Embryonic facial prominence (tissue), 1 donor: ENCODE data around the gene SNX7.

Experiments
- DNase-seq: peaks from one replicate; pipeline ENCODE4 v3.0.0-alpha.2; 2016; ENCODE audit errors: extremely low spot score

Gene SNX7

DNA sequence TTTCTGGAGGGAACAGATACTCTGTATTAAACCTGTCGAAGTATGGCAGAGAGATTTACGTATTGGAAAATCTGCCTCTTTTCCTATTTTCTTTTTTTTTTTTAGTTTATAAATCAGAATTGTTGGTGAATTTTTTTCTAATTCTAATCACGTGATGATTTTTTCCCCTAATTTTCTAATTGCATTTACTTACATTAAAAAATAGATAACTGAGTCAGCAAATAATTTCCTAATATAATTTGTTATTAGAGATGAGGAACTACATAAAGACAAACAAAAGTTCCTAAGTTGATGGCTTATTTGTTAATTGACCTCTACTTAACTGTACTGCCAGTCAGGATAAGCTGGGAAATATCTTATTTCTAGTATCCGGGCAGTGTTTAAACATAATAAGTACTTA, 34.6 kb downstream of the SNX7 start:
- DNase-seq = no peak

DNA sequence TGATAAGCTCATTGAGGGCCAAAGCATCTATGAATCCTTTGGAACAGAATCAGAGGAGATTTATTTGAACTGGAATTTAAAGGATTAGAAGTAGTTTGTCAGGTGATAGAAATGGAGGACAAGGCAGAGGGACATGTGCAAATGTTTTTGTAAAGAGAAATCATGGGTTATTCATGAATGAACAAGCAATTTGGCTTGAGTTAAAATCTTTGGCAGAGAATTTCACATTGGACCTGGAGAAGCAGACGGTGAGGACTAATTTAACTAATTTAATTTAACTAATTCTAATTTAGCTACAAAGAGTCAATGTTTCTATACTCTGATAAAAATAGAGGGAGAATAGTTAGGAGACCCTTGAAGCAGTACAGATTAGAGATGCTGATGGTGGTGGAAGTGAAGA, 36.3 kb downstream of the SNX7 start:
- no peak for DNase-seq

DNA sequence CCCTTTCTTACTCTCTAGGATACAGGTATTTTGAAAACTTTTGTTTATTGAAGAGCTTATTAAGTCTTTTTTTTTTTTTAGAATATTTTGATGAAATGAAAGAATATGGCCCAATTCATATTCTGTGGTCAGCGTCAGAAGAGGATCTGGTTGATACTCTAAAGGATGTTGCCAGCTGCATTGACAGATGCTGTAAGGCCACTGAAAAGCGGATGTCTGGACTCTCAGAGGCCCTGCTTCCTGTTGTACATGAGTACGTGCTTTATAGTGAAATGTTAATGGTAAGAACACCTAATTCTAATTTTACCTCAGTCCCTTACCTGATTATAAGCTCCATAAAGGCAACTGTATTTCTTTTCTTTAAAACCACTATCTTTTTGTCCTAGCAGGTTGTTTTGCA, 37.1 kb downstream of the SNX7 start:
- DNase-seq = no peak

DNA sequence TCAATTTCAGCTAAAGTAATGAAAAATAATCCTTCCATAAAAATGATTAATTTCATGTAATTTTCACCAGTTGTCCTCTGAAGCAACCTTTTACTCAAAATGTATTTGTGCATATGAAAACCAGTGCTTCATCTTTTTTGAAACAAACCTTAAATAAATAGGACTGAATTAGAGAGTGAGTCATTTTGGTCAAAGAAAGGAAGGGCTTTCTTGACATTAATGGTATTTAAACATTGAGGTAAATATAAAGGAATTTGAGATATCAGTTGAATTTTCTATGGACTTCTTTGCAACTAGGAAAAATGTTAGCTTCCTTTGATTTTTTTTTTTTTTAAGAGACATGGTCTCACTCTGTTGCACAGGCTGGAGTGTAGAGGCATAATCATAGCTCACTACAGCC, 38.7 kb downstream of the SNX7 start:
- DNase-seq = no peak

DNA sequence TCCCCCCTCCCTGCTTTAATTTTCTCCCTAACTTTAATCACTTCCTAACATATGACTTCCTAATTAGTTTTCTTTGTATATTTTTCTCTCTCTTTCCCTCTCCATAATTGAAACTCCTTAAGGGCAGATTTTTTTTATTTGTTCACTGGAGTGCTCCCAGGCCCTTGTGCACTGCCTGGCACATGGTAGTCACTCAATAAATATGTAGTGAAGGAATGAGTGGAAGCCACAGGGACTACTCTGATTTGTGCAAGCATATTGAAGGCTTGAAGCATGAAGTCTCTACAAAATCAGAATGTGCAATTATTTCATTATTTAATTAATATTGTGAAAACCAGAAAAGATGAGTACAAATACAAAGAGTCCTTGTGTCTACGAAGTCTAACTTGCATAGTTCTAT, 41.5 kb downstream of the SNX7 start:
- no peak for DNase-seq

DNA sequence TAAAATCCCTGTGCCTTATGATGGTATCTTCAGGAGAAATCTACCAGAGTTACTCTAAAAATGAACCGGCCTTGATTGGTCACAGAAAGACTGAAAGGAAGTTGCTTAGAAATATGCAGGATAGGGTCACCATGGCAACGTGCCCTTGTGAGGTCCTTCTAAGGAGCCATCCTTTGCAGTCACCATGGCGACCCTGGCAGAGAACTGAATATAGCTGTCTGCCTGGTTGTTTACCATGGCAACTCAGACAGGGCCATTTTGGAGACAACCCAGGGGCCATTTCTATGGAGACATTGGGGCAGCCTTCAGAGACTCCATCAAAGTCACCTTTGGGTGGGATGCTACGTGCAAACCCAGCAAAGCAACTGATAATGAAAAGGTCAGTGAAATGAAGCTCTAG, 43.0 kb downstream of the SNX7 start:
- no peak for DNase-seq

DNA sequence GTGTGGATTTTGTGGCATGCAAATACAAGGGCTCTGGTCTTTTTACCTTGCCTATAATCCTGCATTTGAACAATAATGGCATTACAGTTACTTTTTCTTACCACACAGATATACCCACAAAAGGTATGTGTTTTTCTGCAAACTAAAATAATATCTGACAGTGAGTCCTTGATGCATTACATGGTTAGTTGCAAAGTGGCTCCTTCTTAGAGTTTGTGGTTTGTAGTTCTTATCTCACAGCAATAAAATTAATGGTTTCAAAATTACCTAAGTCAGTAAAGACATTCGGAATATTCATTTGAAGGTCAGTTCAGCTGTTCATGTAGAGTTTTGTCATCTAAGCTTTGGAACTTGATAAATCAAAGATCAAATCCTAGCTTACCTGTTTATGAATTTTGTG, 43.5 kb downstream of the SNX7 start:
- no peak for DNase-seq

DNA sequence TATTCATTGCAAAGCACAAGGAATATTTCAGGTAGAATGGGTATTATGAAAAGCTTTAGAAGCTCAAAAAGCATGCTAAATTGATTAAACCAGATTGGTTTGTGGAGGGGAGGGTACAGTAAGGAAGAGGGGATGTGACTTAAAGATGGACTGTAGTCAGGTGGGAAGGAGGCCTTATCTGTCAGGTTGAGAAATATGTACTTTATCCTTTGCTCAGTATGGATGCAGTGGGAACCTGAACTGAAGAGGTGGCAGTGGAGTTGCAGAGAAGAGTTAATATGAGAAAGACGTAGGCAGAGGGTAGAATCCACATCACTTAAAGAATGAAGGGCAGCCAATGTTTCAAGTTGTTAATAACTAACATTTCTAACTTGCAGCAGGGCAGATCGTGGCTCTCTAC, 44.1 kb downstream of the SNX7 start:
- no peak for DNase-seq

DNA sequence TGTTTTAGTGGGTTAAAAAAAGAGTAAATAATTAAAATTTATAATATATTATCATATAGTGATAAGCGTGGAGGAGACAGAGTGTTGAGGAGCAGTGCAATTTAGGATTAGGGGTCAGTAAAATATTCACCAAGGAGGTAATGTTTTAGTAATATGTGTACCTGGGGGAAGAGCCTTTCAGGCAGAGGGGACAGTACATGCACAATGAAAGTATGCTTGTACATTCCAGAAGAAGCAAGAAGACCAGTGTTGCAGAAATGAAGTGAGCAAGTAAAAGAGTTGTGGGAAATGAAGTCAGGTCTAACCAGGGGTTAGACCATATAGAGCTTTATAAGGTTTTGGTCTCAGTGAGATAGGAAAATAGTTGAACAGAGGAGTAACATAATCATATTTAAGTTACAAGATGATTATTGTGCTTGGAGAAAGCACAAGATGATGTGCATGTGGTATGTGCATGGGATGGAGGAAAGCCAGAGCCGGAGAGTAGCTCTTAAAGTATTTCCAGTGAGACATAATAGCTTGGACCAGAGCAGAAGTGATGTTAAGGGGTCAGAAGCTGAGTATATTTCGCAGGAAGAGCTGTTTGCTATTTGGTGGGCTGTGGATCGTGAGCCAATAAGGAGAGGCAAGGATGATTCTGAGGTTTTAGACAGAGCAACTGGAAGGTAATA, 44.8 kb downstream of the SNX7 start:
- no peak for DNase-seq

DNA sequence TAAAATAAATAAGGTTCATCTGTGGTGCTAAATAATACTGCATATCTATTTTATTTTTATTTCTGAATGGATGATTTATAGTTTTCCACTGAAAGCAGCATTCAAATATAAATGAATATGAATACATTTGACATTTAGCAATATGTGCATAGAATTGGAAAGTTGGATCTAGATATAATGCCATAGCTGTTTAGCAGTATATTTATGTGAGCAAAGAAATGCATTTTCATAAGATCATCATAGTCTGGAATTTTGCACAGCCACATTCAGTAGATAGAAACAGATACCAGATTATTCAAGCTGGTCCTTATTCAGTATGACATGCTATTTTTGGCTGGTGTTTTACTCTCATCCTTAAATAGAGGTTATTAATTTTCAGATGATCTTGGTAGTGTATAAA, 46.0 kb downstream of the SNX7 start:
- DNase-seq = no peak

DNA sequence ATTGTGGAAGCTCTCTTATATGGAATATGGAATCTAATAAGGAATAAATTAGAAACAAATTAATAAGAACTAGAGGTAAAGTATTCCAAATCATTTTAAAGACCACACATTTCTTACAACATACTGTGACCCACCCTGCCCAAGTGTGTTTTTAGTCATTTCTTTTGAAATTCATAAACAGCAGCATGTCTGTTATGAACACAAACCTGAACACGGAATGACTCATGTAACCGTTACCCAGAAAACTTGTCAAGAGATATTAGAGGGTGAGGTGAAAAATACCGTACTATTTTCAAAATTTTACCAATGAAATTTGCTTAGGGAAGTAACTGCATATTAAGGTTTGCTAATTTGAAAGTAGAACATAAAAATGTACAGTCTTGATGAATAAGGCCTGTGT, 48.4 kb downstream of the SNX7 start:
- DNase-seq = no peak

DNA sequence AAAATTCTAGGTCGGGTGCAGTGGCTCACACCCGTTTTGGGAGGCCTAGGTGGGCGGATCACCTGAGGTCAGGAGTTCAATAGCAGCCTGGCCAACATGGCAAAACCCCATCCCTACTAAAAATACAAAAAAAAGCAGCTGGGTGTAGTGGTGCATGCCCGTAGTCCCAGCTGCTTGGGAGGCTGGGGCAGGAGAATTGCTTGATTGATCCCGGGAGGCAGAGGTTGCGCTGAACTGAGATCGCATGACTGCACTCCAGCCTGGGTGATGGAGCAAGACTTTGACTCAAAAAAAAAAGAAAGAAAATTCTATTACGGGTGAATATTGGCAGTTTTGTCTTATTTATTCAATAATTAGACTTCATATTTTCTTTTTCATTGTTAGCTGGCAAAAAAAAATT, 62.1 kb downstream of the SNX7 start:
- no peak for DNase-seq

DNA sequence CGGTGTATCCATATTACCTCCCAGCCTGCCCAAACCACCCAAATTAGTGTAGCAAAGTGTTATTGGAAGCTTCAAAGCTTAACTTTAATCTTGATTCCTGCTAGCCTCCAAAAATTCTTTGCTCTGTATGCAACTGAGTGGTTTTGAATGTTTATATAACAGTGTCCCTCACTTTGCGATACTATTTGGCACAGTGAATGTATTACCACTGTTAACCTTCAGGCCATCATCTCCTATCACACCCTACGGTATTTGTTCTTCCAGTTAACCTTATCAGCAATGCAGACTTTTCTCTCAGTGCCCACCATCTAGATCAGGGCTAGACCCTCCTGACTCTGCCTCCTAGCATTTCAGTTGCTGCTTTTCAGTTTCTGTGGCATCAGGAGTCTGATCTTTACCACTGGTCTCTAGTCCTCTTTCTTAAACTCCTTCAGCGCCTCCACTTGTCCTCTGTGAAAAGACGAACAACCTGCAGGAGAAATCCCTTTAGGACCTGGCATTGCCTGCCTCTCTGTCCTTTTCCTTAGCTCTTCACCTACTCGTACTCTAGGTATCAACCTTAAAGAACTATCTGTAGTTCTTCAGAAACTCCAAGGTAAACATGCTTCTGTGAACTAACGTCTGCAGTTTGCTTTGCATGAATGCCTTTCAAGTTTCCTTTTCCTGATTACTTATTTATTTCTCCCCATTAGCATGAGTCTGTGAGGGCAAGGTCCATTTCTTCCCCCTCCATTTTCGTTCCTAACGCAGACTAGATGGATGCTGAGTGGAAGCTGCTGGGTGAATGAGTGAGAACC, 71.7 kb downstream of the SNX7 start:
- DNase-seq = no peak

DNA sequence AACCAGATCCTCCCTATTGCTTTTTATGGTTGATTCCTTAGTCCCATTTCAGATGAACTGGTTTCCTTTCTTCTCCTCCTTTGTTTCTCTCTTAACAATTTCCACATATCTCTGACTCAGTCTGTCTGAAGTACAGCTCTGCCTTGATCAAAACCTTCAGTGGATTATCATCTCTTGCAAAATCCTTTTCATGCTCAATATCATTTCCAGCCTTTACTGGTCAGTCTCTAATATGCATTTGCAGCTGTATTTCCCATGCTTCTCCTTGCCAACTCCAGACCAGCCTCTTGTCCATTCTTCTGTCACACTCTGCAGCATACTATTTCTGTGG, 72.2 kb downstream of the SNX7 start:
- no peak for DNase-seq

DNA sequence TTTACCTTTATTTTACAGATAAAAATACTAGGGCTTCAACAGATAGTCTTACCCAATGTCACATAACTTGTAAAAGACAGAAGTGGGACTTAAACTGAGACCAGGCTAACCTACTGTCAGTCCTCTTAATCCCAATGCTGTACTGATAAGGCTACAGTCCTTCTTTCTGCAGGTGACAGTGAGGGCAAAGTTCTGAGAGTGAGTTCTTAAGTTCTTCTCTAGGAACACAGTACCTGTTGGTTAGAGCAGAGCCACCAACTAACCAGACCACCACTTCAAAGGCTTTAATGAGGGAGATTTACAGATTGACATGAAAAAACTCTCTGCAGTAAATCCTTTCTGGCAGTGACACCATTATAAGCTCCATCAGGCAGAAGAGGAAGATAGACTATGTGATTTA, 74.2 kb downstream of the SNX7 start:
- no peak for DNase-seq

DNA sequence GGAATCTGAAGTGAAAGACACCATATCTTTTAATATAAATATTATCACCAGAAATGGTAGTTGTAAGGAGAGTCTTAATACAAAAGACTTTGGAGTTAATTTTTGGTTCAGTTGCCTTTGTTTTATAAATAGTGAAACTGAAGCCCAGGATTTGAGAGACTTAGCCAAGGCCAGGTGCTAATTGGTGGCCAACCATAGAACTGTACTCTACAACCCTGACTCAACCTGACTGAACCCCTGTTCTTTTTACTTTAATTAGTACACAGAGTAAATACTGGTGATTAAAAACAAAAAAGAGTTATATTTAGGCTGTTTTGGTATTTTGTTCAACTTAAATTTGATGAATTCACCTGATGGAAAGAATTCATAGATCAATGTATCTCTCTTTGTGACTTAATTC, 76.3 kb downstream of the SNX7 start:
- DNase-seq = no peak

DNA sequence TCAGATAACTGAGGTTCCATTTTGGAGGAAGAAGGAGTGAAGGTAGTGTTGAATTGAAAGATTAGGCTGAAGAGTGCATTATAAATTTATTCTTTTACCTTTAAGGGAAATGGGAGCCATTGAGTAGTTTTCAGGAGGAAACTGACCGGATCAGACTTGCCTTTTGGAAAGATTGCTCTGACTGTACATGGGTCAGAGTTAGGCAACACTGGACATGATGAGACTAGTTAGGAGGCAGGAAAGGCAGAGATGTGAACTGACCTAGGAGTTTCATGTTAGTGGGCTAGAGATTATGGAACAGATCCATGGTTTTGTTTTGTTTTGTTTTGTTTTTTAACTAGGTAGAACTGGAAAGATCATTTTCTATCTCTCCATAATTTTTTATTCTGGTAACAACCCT, 78.2 kb downstream of the SNX7 start:
- DNase-seq = no peak

DNA sequence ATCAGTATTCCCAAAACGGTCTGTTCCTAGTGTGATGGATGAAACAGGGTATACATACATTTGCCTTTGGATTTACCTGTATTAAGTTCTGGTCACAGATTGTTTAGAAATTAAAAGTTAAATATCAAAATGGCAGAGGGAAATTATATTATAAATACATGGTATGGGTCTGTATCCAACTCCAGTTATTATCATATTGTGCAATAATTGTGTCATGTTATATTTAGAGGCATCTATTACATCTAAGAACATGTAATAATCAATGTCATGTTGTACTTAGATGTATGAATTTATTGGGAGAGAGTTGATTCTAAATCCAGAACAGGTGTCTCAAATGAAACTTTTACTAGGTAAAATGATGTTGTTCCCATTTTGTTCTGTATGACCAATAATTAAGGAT, 79.6 kb downstream of the SNX7 start:
- DNase-seq = no peak

DNA sequence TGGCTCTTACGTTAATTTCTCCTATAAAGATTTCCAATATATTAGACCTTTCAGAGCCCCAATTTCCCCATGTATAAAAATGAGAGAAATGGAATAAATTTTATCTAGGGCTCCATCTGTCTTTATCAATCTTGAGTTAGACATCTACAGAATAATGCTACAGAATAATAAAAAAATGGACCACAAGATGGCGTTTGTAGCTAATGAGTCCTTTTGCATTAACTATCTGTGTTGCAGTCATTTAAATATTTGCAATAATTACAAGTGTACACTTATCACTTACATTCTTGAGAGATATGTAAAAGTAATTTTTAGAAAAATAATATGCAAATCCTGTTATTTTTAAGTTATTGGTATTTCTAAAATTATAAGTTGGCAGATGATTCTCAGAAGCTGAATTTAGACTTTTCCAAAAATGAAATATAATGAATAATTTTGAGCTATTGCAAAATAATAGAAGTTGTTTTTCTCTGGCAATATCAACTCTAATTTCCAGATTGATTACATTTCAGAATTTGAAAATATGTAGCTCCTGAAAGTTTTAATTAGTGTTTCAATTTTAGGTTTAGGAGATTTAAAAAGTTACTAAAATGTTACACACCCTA, 87.7 kb downstream of the SNX7 start:
- no peak for DNase-seq

DNA sequence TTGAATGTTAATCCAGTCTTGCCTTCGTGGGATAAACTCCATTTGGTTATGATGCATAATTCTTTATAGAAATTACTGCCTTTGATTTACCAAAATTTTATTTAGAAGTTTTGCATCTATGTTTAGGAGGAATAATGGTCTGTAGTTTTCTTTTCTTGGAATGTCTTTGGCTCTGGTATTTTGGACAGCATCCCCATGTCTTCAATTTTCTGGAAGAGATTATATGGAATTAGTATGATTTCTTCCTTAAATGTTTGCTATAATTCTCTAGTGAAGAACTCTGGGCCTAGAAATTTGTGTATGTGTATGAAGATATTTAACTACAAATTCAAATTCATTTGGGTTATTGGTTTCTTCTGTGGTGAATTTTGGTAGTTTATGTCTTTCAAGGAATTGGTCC, 92.7 kb downstream of the SNX7 start:
- no peak for DNase-seq

DNA sequence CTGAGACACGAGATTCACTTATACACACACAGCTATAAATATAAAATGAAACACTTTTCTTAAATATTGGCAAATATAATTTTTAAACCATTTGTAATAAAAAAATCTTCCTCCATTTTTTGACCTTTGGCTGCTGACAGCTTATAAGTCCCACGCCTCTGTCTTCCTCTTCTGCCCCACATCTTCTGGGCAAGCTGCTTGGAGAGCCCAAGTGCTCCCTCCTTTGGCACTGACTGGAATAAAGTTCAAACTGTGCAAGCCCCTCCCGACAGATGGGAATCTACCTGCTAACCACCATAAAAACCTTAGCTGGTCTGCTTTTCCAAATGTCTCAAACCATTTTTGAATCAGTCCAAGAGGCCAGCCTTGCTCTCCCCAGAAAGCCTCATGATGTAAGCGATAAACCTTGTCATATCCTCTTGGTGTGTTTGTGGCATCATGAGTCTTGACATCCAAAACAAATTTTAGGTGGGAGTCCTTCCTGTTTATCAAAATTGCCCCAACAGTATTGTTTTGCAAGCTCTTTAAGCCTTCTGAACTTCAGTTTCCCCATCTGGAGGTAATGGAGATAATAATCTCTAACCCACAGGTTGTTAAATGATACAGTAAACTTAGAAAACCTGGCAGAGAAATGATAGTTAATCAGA, 99.8 kb downstream of the SNX7 start:
- DNase-seq = no peak

DNA sequence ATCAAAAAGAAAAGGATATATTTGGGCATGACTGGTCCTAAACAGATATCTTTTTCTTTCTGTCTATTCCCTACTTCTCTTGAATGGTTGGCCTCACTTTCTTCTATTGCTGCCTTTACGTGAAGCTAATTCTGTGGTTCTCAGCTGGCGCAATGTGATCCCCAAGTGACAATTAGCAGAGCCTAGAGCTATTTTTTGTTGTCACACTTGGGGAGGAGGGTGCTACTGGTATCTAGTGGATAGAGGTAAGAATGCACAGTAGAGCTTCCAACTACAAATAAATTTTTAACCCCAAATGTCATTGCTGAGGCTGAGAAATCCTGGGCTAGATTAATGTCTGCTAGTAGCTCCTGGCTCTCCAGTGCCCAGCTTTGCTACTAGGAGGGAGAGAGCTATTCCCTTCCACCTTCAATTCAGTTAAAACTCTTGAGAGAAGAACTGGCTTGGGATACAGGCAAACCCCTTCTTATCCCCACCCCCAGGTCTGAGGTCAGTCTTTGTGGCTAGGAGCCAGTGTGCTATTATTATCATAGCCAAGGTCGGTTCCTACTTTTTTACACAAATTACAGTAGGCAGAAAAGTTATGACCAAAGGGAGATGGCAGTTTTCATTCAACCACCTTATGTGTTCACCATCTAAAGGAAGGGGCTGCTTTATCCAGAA, 102.1 kb downstream of the SNX7 start:
- DNase-seq = no peak
